ENCODE measurements around the gene GRIK4. TPM values are rescaled to one million over a fixed set of nuclear protein-coding genes. Genes with fewer than 3 reads are reported as not detected.
A peak's percentile ranks its signal among the peaks of the same experiment; 100 is the strongest.

The GRIK4 gene
- polyA plus RNA-seq, 1 donor from 2014 or later: 3.4 TPM

- no peaks in the 10 kb centered on the region for H3F3A ChIP-seq (ENCODE audit: insufficient read depth, low read length, poor library complexity, severe bottlenecking)
- H3K4me2 ChIP-seq (ENCODE audit: low read length): no peak overlapping the region
- no peak overlapping the region for H3K27ac ChIP-seq (ENCODE audit: low read length)
- H3K36me3 ChIP-seq (ENCODE audit: insufficient read depth, low read length): no peaks in the 10 kb centered on the region
- H2AFZ ChIP-seq (ENCODE audit: low read depth, low read length): no peak overlapping the region
- H3K9me3 ChIP-seq (ENCODE audit: low read length): peaks cover 5% of the 10 kb centered on the region
- H4K20me1 ChIP-seq (ENCODE audit: insufficient read depth): no peaks in the 10 kb centered on the region
- no peaks in the 10 kb centered on the region for H3K27me3 ChIP-seq (ENCODE audit: insufficient read depth, low read depth, low read length)
- no peak overlapping the region for H3K9ac ChIP-seq (ENCODE audit: low read length)
- no peak overlapping the region for H3K4me3 ChIP-seq (ENCODE audit: low read length)
- TF ChIP-seq RAD21 (conservative IDR thresholded peaks at IDR 0.05): no peak
- TF ChIP-seq TAF1 (IDR thresholded peaks at IDR 0.05; ENCODE audit: low read depth): no peak
- no peak for TF ChIP-seq POLR2AphosphoS5 (IDR thresholded peaks at IDR 0.05)
- no peaks in the 10 kb centered on the region for H3K9me2 ChIP-seq (ENCODE audit: insufficient read depth, low read length)
- H3K79me2 ChIP-seq (replicated peaks; ENCODE audit: insufficient read depth, low read length): no peaks in the 10 kb centered on the region
These were observed 197.1 kb downstream of the GRIK4 start for GRCh38 chr11:120708511-120709183.

DNA sequence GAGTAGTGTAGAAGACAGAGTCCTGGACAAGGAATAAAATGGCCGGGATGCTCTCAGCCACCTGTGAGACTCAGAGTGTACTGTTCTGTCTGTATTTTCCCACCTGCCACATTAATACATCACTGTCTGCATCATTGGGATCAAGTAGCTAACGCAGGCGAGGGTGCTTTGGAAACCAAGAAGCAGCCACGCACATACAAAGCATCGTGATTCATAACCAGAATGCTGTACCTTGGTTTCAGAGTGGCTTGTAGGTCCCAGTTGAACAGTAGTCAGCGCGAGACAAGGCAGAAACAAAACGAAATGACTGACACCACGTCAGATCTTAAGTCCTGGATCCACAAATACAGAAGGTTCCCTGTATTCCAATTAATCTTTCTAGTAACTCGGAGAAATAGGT, 198.3 kb downstream of the GRIK4 start:
- Histone ChIP-seq H3K27ac (ENCODE audit: low read length) (no peak overlapping the region), H3K27me3 (ENCODE audit: insufficient read depth, low read depth, low read length) (no peaks in the 10 kb centered on the region), H2AFZ (ENCODE audit: low read depth, low read length) (no peak overlapping the region), H3K4me3 (ENCODE audit: low read length) (no peak overlapping the region), H3F3A (ENCODE audit: insufficient read depth, low read length, poor library complexity, severe bottlenecking) (no peaks in the 10 kb centered on the region), H3K79me2 (replicated peaks; ENCODE audit: insufficient read depth, low read length) (no peaks in the 10 kb centered on the region), H3K9me3 (ENCODE audit: low read length) (peaks cover under 1% of the 10 kb centered on the region), H3K9me2 (ENCODE audit: insufficient read depth, low read length) (no peaks in the 10 kb centered on the region), H3K4me2 (ENCODE audit: low read length) (no peak overlapping the region), H3K36me3 (ENCODE audit: insufficient read depth, low read length) (no peaks in the 10 kb centered on the region), H4K20me1 (ENCODE audit: insufficient read depth) (no peaks in the 10 kb centered on the region), H3K9ac (ENCODE audit: low read length) (no peak overlapping the region)
- TF ChIP-seq CTCF (IDR thresholded peaks at IDR 0.05; ENCODE audit: poor library complexity, severe bottlenecking) (no peak), EP300 (conservative IDR thresholded peaks at IDR 0.05; ENCODE audit: poor library complexity, severe bottlenecking) (peak; percentile 37), POLR2AphosphoS5 (IDR thresholded peaks at IDR 0.05) (peak; percentile 24), RAD21 (conservative IDR thresholded peaks at IDR 0.05) (no peak), TAF1 (IDR thresholded peaks at IDR 0.05; ENCODE audit: low read depth) (no peak), REST (IDR thresholded peaks at IDR 0.05; ENCODE audit: borderline replicate concordance) (no peak)

GRCh38 chr11:120710354-120711131, 199.0 kb downstream of the GRIK4 start:
- no peak overlapping the region for H3K4me3 ChIP-seq (ENCODE audit: low read length)
- H2AFZ ChIP-seq (ENCODE audit: low read depth, low read length): no peak overlapping the region
- H3K9ac ChIP-seq (ENCODE audit: low read length): peak overlapping the region; percentile 11
- H3K36me3 ChIP-seq (ENCODE audit: insufficient read depth, low read length): no peaks in the 10 kb centered on the region
- no peaks in the 10 kb centered on the region for H3K9me3 ChIP-seq (ENCODE audit: low read length)
- TF ChIP-seq SMC3 (conservative IDR thresholded peaks at IDR 0.05; ENCODE audit: poor library complexity): no peak
- no peak for TF ChIP-seq TAF1 (IDR thresholded peaks at IDR 0.05; ENCODE audit: low read depth)
- TF ChIP-seq EZH2 (IDR thresholded peaks at IDR 0.05; ENCODE audit: borderline replicate concordance, insufficient read depth, low read length, poor library complexity, severe bottlenecking): no peak
- TF ChIP-seq REST (IDR thresholded peaks at IDR 0.05; ENCODE audit: borderline replicate concordance): no peak
- no peaks in the 10 kb centered on the region for H3K79me2 ChIP-seq (replicated peaks; ENCODE audit: insufficient read depth, low read length)
- no peaks in the 10 kb centered on the region for H3K27me3 ChIP-seq (ENCODE audit: insufficient read depth, low read depth, low read length)
- H3K4me2 ChIP-seq (ENCODE audit: low read length): no peak overlapping the region
- H3F3A ChIP-seq (ENCODE audit: insufficient read depth, low read length, poor library complexity, severe bottlenecking): no peaks in the 10 kb centered on the region
- no peak overlapping the region for H3K27ac ChIP-seq (ENCODE audit: low read length)
- no peaks in the 10 kb centered on the region for H4K20me1 ChIP-seq (ENCODE audit: insufficient read depth)
- no peaks in the 10 kb centered on the region for H3K9me2 ChIP-seq (ENCODE audit: insufficient read depth, low read length)

Data from neural cell (in vitro differentiated cells).